GM23338 (cell line): ENCODE results near the gene ST3GAL4. TPM values are rescaled to one million over a fixed set of nuclear protein-coding genes. Genes with fewer than 3 reads are reported as not detected.

ENCODE experiments used
- ATAC-seq: fragments of 200-7000 bp; cut with Tn5 transposase; 3 replicates; pipeline ENCODE4 v1.9.1; 2020
- DNase-seq: peaks from one replicate; pipeline ENCODE4 v3.0.0-alpha.2; 2015; ENCODE audit warnings: low spot score
- H2AFZ ChIP-seq: fragments of 200-600 bp; sonication (generic); 2 replicates; pipeline ENCODE4 v1.8.0; 2016; ENCODE audit warnings: antibody characterized with exemption, mild to moderate bottlenecking, moderate library complexity
- H3F3A ChIP-seq: fragments of 200-600 bp; sonication (generic); replicated peaks from 2 replicates; pipeline ENCODE4 v1.8.0; 2017; ENCODE audit warnings: antibody characterized with exemption, mixed run types, low read depth
- H3K27ac ChIP-seq: fragments of 200-600 bp; sonication (generic); 2 replicates; pipeline ENCODE4 v1.6.1; 2016; ENCODE audit warnings: low read depth
- H3K27me3 ChIP-seq: fragments of 200-600 bp; sonication (generic); 2 replicates; pipeline ENCODE4 v1.8.0; 2016; ENCODE audit warnings: mild to moderate bottlenecking, mixed run types, moderate library complexity; ENCODE audit not compliant: insufficient read depth
- H3K36me3 ChIP-seq: fragments of 200-600 bp; sonication (generic); 2 replicates; pipeline ENCODE4 v1.8.0; 2016; ENCODE audit warnings: mild to moderate bottlenecking; ENCODE audit not compliant: insufficient read depth
- H3K4me1 ChIP-seq: fragments of 200-600 bp; sonication (generic); 2 replicates; pipeline ENCODE4 v1.8.0; 2016; ENCODE audit warnings: mild to moderate bottlenecking, moderate library complexity; ENCODE audit not compliant: insufficient read depth
- H3K4me2 ChIP-seq: fragments of 200-600 bp; sonication (generic); 2 replicates; pipeline ENCODE4 v1.7.1; 2017; ENCODE audit warnings: mixed run types
- H3K4me3 ChIP-seq: fragments of 200-600 bp; sonication (generic); 2 replicates; pipeline ENCODE4 v1.6.1; 2016; ENCODE audit warnings: mixed run types
- H3K79me2 ChIP-seq: fragments of 200-600 bp; sonication (generic); replicated peaks from 2 replicates; pipeline ENCODE4 v1.8.0; 2017; ENCODE audit warnings: mild to moderate bottlenecking; ENCODE audit not compliant: insufficient read depth
- H3K9me2 ChIP-seq: fragments of 200-600 bp; sonication (generic); 2 replicates; pipeline ENCODE4 v1.8.0; 2017; ENCODE audit not compliant: insufficient read depth
- H4K20me1 ChIP-seq: fragments of 200-600 bp; sonication (generic); replicated peaks from 2 replicates; pipeline ENCODE4 v1.8.0; 2017; ENCODE audit warnings: mild to moderate bottlenecking; ENCODE audit not compliant: insufficient read depth
- H3K27ac Mint-ChIP-seq: 2 replicates; pipeline ENCODE4 v1.8.0; 2020; ENCODE audit warnings: inconsistent platforms, mild to moderate bottlenecking, moderate library complexity, mixed read lengths
- H3K27me3 Mint-ChIP-seq: 3 replicates; pipeline ENCODE4 v1.8.0; 2022; ENCODE audit warnings: low read depth, mild to moderate bottlenecking, moderate library complexity, mixed read lengths, inconsistent platforms; ENCODE audit not compliant: insufficient read depth, poor library complexity
- H3K36me3 Mint-ChIP-seq: 3 replicates; pipeline ENCODE4 v1.8.0; 2021; ENCODE audit warnings: low read depth, mild to moderate bottlenecking, inconsistent platforms, moderate library complexity, mixed read lengths
- H3K4me1 Mint-ChIP-seq: 3 replicates; pipeline ENCODE4 v1.8.0; 2020; ENCODE audit warnings: mild to moderate bottlenecking, inconsistent platforms, mixed read lengths
- H3K4me3 Mint-ChIP-seq: 3 replicates; pipeline ENCODE4 v1.8.0; 2021; ENCODE audit warnings: moderate library complexity, mild to moderate bottlenecking, inconsistent platforms, mixed read lengths
- H3K9me3 Mint-ChIP-seq: 3 replicates; pipeline ENCODE4 v1.8.0; 2020; ENCODE audit warnings: moderate library complexity, mild to moderate bottlenecking, inconsistent platforms, mixed read lengths
- JUNB ChIP-seq: IDR thresholded peaks from one replicate; pipeline ENCODE4 v1.6.1; 2016; ENCODE audit warnings: antibody characterized with exemption; ENCODE audit not compliant: unreplicated experiment
- ZNF462 ChIP-seq: fragments of 250-450 bp; sonication (Bioruptor Pico); IDR thresholded peaks from 2 replicates; pipeline ENCODE4 v1.5.0; 2020; ENCODE audit warnings: mild to moderate bottlenecking, moderate library complexity
- polyA plus RNA-seq: library from polyadenylated mRNA; unstranded; fragments of >200 nt; fragmentation: Nextera tagmentation; extraction: Ambion mirVana; gene quantifications from 2 replicates; pipeline ENCODE4 v1.2.1, GENCODE V29; 2016
- total RNA-seq: library from RNA; depleted of rRNA; stranded (reverse); fragments of >200 nt; shearing (Covaris generic); gene quantifications from 2 replicates; pipeline ENCODE4 v1.2.3, GENCODE V29; 2014

The ST3GAL4 gene
- total and polyA plus RNA-seq, 2 experiments from 2014 or later, result 10.1 to 28.0 TPM

DNA sequence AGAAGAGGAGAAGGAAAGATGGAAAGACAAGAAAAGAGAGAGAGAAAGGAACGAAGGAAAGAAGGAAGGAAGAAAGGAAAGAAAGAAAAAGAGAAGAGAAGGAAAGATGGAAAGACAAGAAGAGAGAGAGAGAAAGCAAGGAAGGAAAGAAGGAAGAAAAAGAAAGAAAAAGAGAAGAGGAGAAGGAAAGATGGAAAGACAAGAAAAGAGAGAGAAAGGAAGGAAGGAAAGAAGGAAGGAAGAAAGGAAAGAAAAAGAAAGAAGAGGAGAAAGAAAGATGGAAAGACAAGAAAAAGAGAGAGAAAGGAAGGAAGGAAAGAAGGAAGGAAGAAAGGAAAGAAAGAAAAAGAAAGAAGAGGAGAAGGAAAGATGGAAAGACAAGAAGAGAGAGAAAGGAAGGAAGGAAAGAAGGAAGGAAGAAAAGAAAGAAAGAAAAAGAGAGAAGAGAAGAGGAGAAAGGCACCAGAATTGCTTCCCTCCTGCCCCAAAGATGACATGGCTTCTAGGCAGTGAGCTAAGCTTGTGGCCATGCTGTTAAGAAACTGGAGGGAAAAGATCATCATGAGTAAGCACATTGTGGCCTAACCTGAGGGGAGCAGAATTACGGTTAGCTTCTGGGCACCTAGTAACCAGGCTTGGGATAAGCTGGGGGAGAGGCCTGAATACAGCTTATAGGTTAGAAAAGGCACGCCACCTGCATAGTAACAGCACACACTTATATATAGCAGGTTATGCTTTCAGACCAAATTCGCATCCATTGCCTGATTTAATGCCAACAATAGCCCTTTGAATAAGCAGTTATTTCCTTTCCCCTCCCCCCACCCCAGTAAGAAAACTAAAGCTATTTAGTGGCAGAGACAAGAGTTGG, 2.3 kb upstream of the ST3GAL4 start:
- H3K27ac ChIP-seq, result peak overlapping the region; percentile 39
- no peaks in the 10 kb centered on the region for H3K27me3 ChIP-seq
- Mint-ChIP-seq H3K27me3 (peaks cover 11% of the 10 kb centered on the region), H3K36me3 (peaks cover 4% of the 10 kb centered on the region), H3K9me3 (no peaks in the 10 kb centered on the region), H3K4me1 (peaks cover 54% of the 10 kb centered on the region), H3K4me3 (peak overlapping the region; percentile 56; the same call in 2 of the 3 replicates), H3K27ac (peak overlapping the region; percentile 70; the same call in 1 of the 2 replicates)
- 0 out of 2 replicates have a peak, but pooled peaks cover 5% of the 10 kb centered on the region for H3K36me3 ChIP-seq
- peaks cover 3% of the 10 kb centered on the region; the same call in 1 of the 2 replicates for H4K20me1 ChIP-seq
- H3K4me2 ChIP-seq, result peak overlapping the region; percentile 93
- ATAC-seq (no peak), DNase-seq (peak; percentile 57)
- 0 out of 2 replicates have a peak, but pooled peaks cover 5% of the 10 kb centered on the region for H3F3A ChIP-seq
- no peak overlapping the region for H2AFZ ChIP-seq
- H3K4me3 ChIP-seq, result peak overlapping the region; percentile 31
- peaks cover 43% of the 10 kb centered on the region for H3K4me1 ChIP-seq
- 0 out of 2 replicates have a peak, but pooled peaks cover 2% of the 10 kb centered on the region for H3K9me2 ChIP-seq
- TF ChIP-seq ZNF462 (CRISPR knock-in tag), result 0 out of 2 replicates have a peak, but pooled peaks have one; percentile 24
- TF ChIP-seq JUNB, result no peak
- peaks cover 69% of the 10 kb centered on the region for H3K79me2 ChIP-seq
